HG03135 (cell line): ENCODE results near the gene ATL2.
"Not testable (repeated sequence)": the region's sequence is repeated elsewhere in the genome, so short reads cannot be mapped to it uniquely, and the experiment has no call there.

Source experiments
- ATAC-seq: cut with Tn5 transposase; IDR thresholded peaks from one replicate; pipeline ENCODE4 v1.9.1; 2021; ENCODE audit warnings: mild to moderate bottlenecking, moderate library complexity; ENCODE audit not compliant: unreplicated experiment

ATL2 gene

DNA sequence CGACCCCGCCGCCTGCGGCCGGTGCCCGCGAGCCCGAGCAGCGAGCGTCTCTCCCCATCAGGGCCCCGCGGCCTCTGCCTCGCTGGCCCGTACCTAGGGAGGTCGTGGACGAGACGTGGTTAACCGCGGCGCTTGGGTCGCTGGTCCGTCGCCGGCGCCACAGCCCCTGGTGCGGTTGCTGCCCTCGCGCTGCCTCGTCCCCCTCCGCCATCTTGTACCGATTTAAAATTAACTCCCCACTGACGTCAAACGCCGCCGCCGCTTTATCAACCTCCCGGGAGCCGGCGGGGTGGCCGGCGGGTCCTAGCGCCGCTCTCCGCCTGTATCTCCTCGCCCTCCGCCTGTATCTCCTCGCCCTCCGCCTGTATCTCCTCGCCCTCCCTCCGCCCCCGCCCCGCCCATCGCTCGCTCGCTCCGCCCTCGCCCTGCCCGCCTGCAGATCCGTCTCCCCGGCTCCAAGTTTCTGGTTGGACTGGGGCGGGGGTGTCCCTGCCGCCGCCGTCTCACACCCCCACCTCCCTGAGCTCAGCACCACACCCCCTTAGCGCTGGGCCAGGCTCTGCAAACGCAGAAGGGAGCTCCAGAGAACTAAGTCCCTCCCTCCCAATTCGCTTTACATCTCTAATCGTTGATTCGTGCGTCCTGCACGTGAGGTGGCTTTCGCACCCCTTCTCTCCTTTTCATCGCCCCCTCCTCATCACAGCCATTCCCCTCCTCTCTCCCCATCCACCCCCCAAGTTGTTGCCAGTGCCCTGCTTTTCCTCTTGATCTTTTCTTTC lies at the start of gene ATL2:
Gene ATL2, minus strand, starts transcription at position 224 of the 779 bp plus-strand sequence. Its CDS starts 13 bp downstream, at position 211.
- ATAC-seq: peak; percentile 91

DNA sequence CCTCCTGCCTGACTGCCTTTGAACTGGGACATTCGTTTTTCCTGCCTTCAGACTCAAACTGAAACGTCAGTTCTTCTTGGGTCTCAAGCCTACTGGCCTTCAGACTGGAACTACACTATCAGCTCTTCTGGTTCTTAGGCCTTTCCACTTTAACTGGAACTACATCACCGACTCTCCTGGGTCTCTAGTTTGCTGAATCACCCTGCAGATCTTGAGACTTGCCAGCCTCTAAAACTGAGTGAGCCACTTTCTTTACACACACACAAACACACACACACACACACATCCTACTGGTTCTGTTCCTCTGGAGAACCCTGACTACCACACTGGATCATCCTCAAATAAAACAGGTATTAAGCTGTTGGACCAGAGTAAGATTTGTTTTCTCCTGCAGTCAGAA lies 46.7 kb upstream of the ATL2 start:
- no peak for ATAC-seq

DNA sequence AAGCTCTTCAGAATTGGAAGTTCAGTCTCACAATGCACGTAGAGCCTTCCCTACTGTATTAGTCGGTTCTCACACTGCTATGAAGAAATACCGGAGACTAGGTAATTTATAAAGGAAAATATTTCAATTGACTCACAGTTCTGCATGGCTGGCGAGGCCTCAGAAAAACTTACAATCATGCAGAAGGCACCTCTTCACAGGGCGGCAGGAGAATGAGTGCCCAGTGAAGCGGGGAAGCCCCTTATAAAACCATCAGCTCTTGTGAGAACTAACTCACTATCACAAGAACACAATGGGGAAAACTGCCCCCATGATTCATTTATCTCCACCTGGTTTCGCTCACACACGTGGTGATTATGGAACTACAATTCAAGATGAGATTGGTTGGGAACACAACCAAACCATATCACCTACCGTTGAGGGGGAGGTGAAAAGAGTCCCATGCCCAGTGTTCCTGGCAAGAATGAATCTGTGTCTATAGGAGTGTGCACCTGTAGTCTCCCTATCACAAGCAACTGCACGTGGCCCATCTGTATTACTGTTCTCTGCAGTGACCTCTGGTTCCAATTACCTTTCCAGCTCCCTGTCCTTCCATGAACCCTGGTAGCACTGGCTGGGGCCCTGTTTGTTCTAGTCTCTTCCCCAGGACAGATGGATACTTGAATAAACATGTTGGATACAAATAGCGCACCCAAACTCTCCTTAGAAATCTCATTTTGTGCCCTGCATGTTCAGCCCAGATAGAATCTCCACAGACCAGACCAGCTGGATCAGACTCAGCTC lies 44.4 kb upstream of the ATL2 start:
- no peak for ATAC-seq

DNA sequence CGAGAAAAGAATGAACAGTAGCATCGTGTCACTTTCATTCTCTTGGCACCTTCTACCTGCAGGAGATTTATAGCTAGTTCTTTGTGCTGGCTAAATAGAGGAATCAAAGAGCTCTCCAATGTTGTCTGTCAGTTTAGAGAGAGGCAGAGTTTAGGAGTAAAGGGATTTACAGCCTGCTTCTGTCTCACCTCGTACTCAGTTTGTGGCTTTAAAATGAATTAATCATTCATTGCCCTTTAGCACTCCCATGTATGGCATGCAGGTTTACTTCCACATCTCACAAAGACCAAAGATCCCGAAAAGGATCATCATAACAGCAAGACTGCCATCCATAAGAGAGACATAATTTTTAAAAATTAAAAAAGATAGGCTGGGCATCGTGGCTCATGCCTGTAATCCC lies 42.4 kb upstream of the ATL2 start:
- ATAC-seq: no peak

DNA sequence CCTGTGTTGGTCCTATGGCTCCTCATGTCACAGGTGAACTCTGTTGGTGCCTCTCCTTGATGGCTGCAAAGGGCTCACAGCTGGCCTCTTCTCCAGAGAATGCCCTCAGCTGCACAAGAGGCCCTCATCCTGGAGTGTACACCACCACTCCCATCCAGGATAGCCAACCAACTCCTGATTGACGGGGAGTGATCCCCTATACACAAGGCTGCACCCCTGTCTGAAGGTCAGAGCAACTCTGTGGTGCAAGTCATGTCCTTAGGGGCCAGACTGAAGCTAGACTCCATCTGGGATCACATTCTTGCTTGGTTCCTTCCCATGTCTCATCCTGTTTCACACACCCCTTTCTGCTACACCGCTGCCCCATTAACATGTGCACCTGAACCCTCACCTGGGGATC lies 41.7 kb upstream of the ATL2 start:
- no peak for ATAC-seq

DNA sequence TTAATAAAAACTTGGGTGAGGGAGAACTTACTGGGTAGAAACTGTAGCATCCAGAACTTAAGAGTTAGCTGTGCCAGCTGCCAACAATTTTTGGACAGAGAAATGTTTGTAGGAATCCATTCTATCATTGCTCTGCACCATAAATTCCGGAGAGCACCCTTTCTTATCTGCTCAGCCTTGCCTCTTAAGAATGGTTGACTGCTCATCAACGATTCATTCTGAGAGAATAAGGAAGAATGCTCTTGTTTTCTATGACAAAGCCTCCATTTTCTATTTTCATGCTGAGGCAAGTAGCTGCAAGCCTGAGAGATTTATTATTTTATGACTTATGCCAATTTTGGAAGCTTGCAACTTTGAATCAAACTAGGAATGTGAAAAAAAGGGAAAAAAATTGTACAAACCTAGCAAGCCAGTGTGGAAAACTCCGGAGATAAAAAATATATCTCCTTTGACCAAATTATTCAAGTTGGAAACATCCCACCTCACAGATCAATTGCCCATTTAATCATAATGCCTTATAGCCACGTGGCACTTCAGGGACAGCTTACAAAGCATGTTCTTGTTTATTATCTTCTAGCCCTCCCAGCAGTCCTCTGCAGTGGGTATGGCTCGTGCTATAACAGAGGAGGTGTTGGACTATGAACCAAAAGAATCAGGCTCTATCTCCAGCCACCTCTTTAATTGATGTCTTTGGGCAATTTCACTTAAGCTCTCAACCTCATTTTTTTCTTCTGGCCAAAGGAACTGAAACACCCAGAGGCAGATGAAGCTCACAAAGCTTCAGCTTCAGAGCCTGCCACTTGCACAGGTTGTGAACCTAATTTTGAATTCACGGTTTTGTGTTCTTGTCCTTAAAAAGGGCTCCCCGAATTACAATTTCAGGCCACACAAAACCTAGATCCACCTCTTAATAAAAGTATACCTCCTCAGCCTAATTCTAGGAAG lies 40.9 kb upstream of the ATL2 start:
- no peak for ATAC-seq

DNA sequence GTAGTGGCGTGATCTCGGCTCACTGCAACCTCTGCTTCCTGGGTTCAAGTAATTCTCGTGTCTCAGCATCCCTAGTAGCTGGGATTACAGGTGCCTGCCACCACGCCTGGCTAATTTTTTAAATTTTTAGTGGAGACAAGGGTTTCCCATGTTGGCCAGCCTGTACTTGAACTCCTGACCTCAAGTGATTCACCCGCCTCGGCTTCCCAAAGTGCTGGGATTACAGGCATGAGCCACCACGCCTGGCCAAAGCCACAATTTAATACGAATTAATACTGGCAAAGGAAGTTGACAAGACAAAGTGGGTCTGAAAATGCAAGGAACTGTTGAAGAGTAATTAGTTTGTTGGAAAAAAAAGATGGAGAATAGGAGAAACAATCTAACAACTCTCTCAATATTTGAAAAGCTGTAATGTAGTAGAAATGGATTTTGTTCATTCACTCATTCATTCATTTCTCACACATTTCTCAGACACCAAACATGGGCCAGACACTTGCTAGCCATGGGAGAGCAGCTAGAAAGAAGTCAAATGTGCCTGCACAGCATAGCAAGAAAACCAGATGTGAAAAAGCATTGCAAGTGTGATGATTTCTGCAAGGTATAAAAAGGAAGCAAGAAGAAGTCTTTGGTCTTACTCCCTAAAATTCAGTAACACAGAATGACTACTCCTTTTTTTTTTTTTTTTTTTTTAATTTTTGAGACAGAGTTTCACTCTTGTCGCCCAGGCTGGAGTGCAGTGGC lies 39.4 kb upstream of the ATL2 start:
- no peak for ATAC-seq

DNA sequence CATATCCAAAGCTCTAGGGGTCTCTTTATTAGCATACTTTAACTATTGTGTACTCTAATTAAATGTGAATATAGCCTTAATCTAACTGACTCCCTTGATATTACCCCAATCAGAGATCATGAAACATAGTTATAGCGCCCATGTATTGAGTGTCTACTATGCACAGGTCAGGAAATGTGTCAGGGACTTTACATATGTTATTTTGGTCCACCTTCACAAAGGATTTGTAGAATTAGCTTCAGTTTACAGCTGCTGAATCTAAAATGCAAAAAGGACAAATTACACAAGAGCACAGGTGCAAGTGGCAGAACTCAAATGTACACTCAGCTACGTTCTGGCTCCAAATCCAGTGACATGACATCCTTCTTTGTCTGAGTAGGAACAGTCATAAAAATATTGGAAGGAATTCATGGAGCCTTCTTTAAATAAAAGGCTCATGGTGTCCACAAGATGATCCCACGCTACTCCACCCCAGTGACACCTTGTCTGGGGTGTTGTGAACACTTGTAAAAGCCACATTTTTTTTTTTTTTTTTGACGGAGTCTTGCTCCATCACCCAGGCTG lies 38.7 kb upstream of the ATL2 start:
- no peak for ATAC-seq

DNA sequence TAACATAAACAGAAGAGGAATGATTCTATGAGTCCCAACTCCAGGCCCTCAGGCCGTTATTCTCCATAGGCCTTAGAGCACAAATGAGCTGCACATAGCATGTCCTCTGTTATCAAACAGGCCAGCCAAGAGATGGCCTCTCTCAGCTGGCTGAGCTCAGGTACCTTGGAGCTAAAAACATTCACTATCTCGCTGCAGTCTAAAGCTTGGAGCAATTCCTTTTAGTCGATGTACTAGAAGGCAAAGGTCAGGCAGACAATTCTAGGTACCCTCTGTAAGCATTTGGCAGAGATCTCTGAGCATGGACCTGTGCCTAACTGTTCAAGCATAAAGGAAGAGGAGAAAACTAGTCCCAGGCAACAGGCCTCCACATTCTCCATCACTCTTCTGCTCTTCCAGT lies 38.0 kb upstream of the ATL2 start:
- ATAC-seq: no peak

DNA sequence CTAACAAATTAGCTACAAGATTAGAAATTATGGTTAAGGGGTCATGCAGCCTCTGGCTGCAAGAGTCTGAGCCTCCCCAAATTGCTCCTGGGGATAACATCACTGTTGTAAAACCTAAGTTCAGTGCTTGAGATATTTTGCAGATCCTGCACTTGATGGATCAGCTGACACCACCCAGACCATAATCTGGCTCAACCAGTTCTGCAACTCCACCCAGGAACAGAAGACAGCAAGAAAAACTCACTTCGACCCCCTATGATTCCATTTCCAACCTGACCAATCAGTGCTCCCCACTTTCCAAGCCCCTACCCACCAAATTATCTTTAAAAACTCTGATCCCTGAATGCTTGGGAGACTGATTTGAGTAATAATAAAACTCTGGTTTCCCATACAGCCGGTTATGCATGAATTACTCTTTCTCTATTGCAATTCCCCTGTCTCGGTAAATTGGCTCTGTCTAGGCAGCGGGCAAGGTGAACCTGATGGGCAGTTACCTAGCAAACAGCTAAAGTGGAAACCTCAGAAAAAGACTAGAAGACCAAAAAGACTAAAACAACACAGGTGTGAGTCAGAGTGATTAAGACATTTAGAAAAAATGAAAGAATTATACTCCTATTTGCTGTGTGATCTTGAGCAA lies 35.3 kb upstream of the ATL2 start:
- not testable (repeated sequence) for ATAC-seq

DNA sequence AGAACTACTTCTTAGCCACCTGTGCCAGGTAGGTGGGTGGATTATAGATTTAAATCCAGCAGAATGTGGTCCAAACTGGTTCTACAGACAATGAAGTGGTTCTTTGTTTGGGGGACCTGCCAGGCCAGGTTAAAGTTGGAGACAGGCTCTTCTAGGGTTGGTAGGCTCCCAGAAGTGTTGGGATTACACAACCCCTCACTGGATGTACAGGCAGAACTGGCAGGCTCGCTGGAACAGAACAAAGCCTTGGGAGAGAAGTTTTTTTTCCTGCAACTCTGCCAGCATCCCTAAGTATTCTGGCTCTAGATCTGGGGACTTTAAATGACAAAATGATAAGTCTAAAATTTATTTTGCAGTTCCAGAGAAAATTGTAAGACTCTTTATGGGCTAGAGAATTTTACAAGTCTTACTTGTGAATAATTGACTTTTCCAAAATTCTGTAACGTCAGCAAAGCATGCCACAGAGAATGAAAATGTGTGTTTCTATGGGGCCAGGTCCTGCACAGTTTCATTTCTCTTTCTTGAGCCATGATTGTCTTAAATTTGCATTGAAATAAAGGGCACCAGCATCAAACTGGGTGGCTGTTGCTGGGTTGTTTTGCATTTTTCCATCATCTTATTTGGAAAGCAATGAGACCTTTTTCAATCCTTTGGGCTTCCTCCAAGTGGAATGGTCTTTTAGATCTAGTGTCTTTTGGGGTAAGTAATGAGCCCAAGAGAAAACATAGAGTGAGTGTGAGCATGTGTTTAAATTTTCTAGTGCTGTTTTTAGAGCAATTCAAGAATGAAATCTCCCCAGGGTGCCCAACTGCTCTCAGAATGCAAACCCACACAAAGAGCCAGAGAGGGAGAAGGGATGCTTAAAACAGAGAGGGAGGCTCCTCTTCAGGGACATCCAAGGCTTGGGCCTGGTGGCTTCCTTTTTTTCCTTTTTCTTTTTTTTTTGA lies 32.4 kb upstream of the ATL2 start:
- no peak for ATAC-seq

DNA sequence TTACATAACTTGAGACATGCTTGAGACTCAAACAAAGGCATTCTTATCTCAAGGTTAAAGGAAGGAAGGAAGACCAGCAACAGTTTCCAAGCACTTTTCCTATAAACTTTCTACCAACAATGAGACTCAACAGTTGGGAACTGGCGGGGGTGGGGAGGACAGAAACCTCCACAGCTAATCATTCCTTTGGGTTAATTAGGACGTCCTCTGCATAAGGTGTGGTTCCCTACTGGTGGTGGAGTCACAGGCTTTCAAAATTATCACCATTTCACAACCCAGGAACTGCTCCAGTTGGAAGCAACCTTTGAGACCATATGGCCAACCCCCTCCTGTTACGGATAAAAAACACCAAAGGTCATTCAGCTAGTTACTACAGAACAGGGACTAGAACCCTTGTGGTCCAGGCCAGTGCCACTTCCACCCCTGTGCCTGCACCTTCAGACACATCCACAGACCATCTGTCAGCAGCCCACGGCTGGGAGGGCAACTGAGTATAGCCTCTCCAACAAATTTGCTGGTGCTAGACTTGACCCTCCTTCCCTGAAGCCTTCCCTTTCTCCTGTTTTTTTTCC lies 30.1 kb upstream of the ATL2 start:
- ATAC-seq: no peak

DNA sequence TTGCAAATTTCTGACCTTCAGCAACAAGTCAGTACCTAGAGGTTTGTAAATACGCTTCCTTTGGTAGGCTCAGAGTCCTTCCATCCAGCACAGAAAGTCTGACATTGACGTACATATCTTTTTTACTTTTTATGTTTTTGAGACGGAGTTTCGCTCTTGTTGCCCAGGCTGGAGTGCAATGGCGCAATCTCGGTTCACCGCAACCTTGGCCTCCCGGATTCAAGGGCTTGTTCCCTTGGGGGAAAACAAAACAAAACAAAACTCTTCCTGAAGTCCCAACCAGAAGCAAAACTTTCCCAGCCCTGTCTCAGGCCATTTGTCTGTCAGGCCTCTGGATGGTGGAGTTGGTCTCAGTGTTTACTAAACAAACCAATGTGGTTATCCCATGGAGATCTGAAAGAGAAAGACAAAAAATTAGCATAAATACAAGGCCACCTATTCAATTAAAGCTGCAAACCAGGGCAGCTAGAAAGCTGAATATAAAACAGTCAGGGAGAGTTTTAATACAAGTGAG lies 29.6 kb upstream of the ATL2 start:
- no peak for ATAC-seq

DNA sequence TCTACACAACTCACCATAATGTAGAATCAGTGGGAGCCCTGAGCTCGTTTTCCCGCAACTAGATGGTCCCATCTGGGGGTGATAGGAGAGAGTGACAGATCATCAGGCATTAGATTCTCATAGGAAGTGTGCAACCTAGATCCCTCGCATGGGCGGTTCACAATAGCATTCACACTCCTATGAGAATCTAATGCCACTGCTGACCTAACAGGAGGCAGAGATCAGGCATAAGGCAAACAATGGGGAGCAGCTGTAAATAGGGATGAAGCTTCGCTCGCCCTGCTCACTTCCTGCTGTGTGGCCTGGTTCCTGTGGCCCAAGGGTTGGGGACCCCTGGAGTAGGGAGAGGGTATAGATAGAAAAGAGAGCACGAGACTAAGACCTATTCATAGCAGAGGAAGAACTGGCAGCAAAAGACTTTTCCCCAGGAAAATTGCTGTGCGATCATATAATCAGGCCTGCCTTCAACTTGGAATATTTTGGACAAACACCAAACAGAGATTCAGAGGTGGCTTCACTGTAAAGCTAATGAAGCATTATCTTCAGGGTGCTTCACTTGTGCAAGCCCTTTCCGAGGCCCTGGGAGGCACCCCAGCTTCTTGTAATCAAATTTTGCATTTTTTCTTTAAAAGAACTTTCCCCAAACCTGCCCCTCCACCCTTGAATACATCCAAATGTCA lies 29.0 kb upstream of the ATL2 start:
- no peak for ATAC-seq

DNA sequence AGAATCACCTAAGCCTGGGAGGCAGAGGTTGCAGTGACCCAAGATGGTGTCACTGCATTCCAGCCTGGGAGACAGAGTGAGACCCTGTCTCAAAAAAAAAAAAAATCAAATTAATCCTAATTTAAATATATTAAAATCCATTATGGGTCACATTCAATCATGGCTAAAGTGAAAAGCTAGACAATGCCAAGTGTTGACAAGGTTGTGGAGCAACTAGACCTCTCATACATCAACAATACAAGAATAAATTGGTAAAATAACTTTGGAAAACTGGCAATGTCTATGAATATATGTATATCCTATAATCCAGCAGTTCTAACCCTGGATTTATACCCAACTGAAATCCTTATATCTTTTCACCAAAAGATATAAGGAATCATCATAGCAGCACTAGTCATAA lies 23.4 kb upstream of the ATL2 start:
- no peak for ATAC-seq

DNA sequence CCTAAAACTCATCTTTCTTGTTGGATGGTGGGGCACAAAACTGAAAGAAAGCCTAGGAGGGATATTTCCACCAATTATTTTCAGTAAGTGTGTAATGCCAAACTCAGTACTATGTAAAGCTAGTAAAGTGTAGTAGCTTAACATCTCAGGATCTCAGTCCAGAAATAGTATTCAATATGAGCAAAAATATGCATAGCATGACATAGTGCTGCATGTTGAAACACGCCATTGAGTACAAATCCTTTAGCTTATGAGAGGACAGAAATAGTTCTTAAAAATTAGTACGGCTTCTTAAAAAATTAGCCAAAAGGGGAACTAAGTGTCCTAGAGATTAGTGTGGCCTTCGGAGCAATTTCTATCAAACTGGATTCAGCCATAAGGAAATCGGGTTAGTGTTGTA lies 21.7 kb upstream of the ATL2 start:
- ATAC-seq: no peak

DNA sequence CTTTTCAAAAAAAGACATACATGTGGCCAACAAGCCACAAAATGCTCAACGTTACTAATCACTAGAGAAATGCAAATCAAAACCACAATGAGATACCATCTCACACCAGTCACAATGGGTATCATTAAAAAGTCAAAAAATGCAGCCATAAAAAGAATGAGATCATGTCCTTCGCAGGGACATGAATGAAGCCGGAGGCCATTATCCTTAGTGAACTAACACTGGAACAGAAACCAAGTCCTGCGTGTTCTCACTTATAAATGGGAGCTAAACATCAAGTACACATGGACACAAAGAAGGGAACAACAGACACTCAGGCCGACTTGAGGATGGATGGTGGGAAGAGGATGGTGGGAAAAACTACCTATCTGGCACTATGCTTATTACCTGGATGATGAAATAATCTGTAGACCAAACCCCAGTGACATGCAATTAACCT lies 17.8 kb upstream of the ATL2 start:
- ATAC-seq: no peak
